Karpas-422 (cell line): ENCODE results near the gene AMBRA1. TPM values are rescaled to one million over a fixed set of nuclear protein-coding genes. Genes with fewer than 3 reads are reported as not detected.

Source experiments
- DNase-seq: peaks from one replicate; pipeline ENCODE4 v3.0.0-alpha.2; 2015
- H2AFZ ChIP-seq: fragments of 200-600 bp; sonication (generic); 2 replicates; pipeline ENCODE4 v1.6.1; 2014; ENCODE audit warnings: antibody characterized with exemption, low read length, mixed read lengths
- H3K27ac ChIP-seq: fragments of 200-600 bp; sonication (generic); 2 replicates; pipeline ENCODE4 v1.5.1; 2014; ENCODE audit warnings: mild to moderate bottlenecking, low read length, moderate library complexity
- H3K27me3 ChIP-seq: fragments of 200-600 bp; sonication (generic); 2 replicates; pipeline ENCODE4 v1.6.1; 2014; ENCODE audit warnings: low read length, mixed read lengths
- H3K36me3 ChIP-seq: fragments of 200-600 bp; sonication (generic); 2 replicates; pipeline ENCODE4 v1.6.1; 2014; ENCODE audit warnings: low read length, mixed read lengths; ENCODE audit not compliant: insufficient read depth
- H3K4me1 ChIP-seq: fragments of 200-600 bp; sonication (generic); 2 replicates; pipeline ENCODE4 v1.6.1; 2014; ENCODE audit warnings: mild to moderate bottlenecking, low read length, mixed read lengths
- H3K4me2 ChIP-seq: fragments of 200-600 bp; sonication (generic); 2 replicates; pipeline ENCODE4 v1.6.1; 2014; ENCODE audit warnings: low read length, low read depth, mild to moderate bottlenecking; ENCODE audit not compliant: poor library complexity, severe bottlenecking
- H3K4me3 ChIP-seq: fragments of 200-600 bp; sonication (generic); 2 replicates; pipeline ENCODE4 v1.5.1; 2014; ENCODE audit warnings: mild to moderate bottlenecking, antibody characterized with exemption, low read length, mixed read lengths
- H3K79me2 ChIP-seq: fragments of 200-600 bp; sonication (generic); 2 replicates; pipeline ENCODE4 v1.6.1; 2014; ENCODE audit warnings: mild to moderate bottlenecking, low read length, mixed read lengths
- H3K9ac ChIP-seq: fragments of 200-600 bp; sonication (generic); 2 replicates; pipeline ENCODE4 v1.6.0; 2014; ENCODE audit warnings: low read length
- H3K9me2 ChIP-seq: fragments of 200-600 bp; sonication (generic), shearing (Covaris generic); replicated peaks from 2 replicates; pipeline ENCODE4 v1.6.0; 2014; ENCODE audit warnings: mild to moderate bottlenecking, low read length, moderate library complexity; ENCODE audit not compliant: insufficient read depth
- H3K9me3 ChIP-seq: fragments of 300-700, 200-600 bp; sonication (generic); 2 replicates; pipeline ENCODE4 v1.6.1; 2014; ENCODE audit warnings: low read length, mixed read lengths
- H4K20me1 ChIP-seq: fragments of 200-600 bp; sonication (generic); 2 replicates; pipeline ENCODE4 v1.6.1; 2014; ENCODE audit warnings: mild to moderate bottlenecking, antibody characterized with exemption, low read length, low read depth; ENCODE audit not compliant: insufficient read depth
- total RNA-seq: library from RNA; depleted of rRNA; stranded (reverse); fragments of >200 nt; shearing (Covaris generic); gene quantifications from 2 replicates; pipeline ENCODE4 v1.2.3, GENCODE V29; 2014; ENCODE audit warnings: low replicate concordance

The AMBRA1 gene
- total RNA-seq, 1 experiment from 2014 or later, result 30.3 TPM

GRCh38 chr11:46529928-46530574, 63.8 kb downstream of the AMBRA1 start:
- peaks cover 11% of the 10 kb centered on the region; the same call in 1 of the 2 replicates for H4K20me1 ChIP-seq
- H3K36me3 ChIP-seq, result peaks cover 8% of the 10 kb centered on the region
- H3K9me3 ChIP-seq, result peaks cover 3% of the 10 kb centered on the region; the same call in 1 of the 2 replicates

GRCh38 chr11:46529095-46529905, 64.5 kb downstream of the AMBRA1 start:
- Histone ChIP-seq H3K9me3 (peaks cover 3% of the 10 kb centered on the region; the same call in 1 of the 2 replicates), H3K9ac (no peak overlapping the region), H3K4me2 (no peak overlapping the region), H2AFZ (no peak overlapping the region), H3K4me3 (no peak overlapping the region), H3K27me3 (no peaks in the 10 kb centered on the region), H3K9me2 (no peaks in the 10 kb centered on the region), H3K4me1 (peaks cover 4% of the 10 kb centered on the region; the same call in 1 of the 2 replicates), H3K79me2 (peaks cover 85% of the 10 kb centered on the region), H3K27ac (no peak overlapping the region), H4K20me1 (peaks cover 6% of the 10 kb centered on the region; the same call in 1 of the 2 replicates), H3K36me3 (peaks cover 8% of the 10 kb centered on the region)
- DNase-seq, result peak; percentile 88

More at GRCh38 chr11:46529928-46530574, 63.8 kb downstream of the AMBRA1 start:
- Histone ChIP-seq H3K9me2 (no peaks in the 10 kb centered on the region), H2AFZ (no peak overlapping the region), H3K27me3 (no peaks in the 10 kb centered on the region), H3K79me2 (peaks cover 85% of the 10 kb centered on the region), H3K4me3 (no peak overlapping the region), H3K9ac (no peak overlapping the region), H3K4me1 (peaks cover 4% of the 10 kb centered on the region; the same call in 1 of the 2 replicates), H3K4me2 (no peak overlapping the region), H3K27ac (no peak overlapping the region)
- no peak for DNase-seq

- no peak overlapping the region for H3K4me2 ChIP-seq
- H3K4me3 ChIP-seq, result no peak overlapping the region
- no peak for DNase-seq
- H3K4me1 ChIP-seq, result peaks cover 5% of the 10 kb centered on the region
- peaks cover 8% of the 10 kb centered on the region for H3K36me3 ChIP-seq
- peaks cover 83% of the 10 kb centered on the region for H3K79me2 ChIP-seq
- H3K9me3 ChIP-seq, result peaks cover 3% of the 10 kb centered on the region; the same call in 1 of the 2 replicates
- H4K20me1 ChIP-seq, result peaks cover 6% of the 10 kb centered on the region; the same call in 1 of the 2 replicates
- no peak overlapping the region for H3K27ac ChIP-seq
- H2AFZ ChIP-seq, result no peak overlapping the region
- no peaks in the 10 kb centered on the region for H3K27me3 ChIP-seq
- no peak overlapping the region for H3K9ac ChIP-seq
- H3K9me2 ChIP-seq, result no peaks in the 10 kb centered on the region
These were observed 65.3 kb downstream of the AMBRA1 start for GRCh38 chr11:46528445-46529094.

GRCh38 chr11:46527591-46528130, 66.2 kb downstream of the AMBRA1 start:
- peaks cover 14% of the 10 kb centered on the region for H3K4me1 ChIP-seq
- DNase-seq, result no peak
- H3K9me3 ChIP-seq, result peaks cover 3% of the 10 kb centered on the region; the same call in 1 of the 2 replicates
- peaks cover 8% of the 10 kb centered on the region for H3K36me3 ChIP-seq
- H3K27ac ChIP-seq, result no peak overlapping the region
- peaks cover 83% of the 10 kb centered on the region for H3K79me2 ChIP-seq
- peaks cover 8% of the 10 kb centered on the region; the same call in 1 of the 2 replicates for H4K20me1 ChIP-seq
- no peak overlapping the region for H3K4me2 ChIP-seq
- H3K9ac ChIP-seq, result no peak overlapping the region
- no peak overlapping the region for H2AFZ ChIP-seq
- H3K9me2 ChIP-seq, result no peaks in the 10 kb centered on the region
- H3K27me3 ChIP-seq, result no peaks in the 10 kb centered on the region
- H3K4me3 ChIP-seq, result no peak overlapping the region

DNA sequence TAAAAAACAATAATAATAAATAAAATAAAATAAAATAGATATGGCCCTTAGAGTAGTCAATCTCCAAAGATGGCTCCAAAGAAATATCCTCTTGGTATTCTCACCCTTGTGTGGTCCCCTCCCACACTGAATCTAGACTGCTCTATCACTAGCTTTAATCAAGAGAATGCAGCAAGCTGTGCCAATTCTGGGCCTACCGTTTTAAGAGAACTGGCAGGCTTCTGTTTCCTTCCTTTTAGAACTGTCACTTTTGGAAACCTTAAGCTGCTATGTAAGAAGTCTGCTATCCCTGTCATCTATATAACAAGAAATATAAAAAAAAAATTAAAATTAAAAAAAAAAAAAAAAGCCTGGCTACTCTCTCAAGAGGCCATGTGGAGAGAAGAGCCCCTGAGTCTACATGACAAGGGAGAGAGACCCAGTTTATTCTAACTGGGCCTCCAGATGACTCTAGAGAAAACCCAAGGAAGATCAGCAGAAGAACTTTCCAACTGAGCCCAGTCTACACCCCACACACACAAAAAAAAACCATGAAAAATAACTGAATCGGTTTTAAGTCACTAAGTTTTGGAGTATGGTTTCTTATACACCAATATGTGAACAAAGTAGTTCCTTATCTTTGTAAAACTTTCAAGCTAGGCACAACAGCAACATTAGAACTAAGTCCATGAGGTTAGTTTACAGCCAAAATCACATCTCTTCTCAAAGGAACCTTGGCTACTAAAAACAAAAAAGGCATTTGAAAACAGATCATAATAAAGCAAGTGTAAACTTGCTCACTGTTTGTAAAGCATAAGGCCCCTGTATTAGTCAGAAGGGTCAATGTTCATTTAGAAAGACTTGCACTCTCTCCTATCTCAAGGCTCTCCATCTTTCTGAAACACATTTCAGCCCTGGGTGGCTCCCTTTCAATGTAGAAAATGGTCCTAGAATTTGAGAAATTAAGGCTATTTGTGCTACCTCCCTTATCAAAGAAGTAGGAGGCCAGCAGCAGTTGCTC, 67.3 kb downstream of the AMBRA1 start:
- H3K4me2 ChIP-seq, result no peak overlapping the region
- H3K79me2 ChIP-seq, result peaks cover 87% of the 10 kb centered on the region
- H3K27ac ChIP-seq, result no peak overlapping the region
- H3K4me3 ChIP-seq, result no peak overlapping the region
- peaks cover 8% of the 10 kb centered on the region for H3K36me3 ChIP-seq
- peaks cover 26% of the 10 kb centered on the region for H3K4me1 ChIP-seq
- no peak for DNase-seq
- no peaks in the 10 kb centered on the region for H3K27me3 ChIP-seq
- no peak overlapping the region for H3K9ac ChIP-seq
- peaks cover 3% of the 10 kb centered on the region; the same call in 1 of the 2 replicates for H3K9me3 ChIP-seq
- no peaks in the 10 kb centered on the region for H3K9me2 ChIP-seq
- peaks cover 9% of the 10 kb centered on the region; the same call in 1 of the 2 replicates for H4K20me1 ChIP-seq
- no peak overlapping the region for H2AFZ ChIP-seq

- Histone ChIP-seq H3K36me3 (peaks cover 8% of the 10 kb centered on the region), H3K4me3 (no peak overlapping the region), H2AFZ (no peak overlapping the region), H3K9me3 (peaks cover 3% of the 10 kb centered on the region; the same call in 1 of the 2 replicates), H3K9ac (no peak overlapping the region), H3K9me2 (no peaks in the 10 kb centered on the region), H3K27me3 (no peaks in the 10 kb centered on the region), H3K4me1 (peaks cover 26% of the 10 kb centered on the region), H3K79me2 (peaks cover 87% of the 10 kb centered on the region), H3K27ac (no peak overlapping the region), H3K4me2 (no peak overlapping the region), H4K20me1 (peaks cover 4% of the 10 kb centered on the region; the same call in 1 of the 2 replicates)
- no peak for DNase-seq
These were observed 69.5 kb downstream of the AMBRA1 start for GRCh38 chr11:46524201-46524770.

GRCh38 chr11:46523290-46523689, 70.5 kb downstream of the AMBRA1 start:
- Histone ChIP-seq H3K36me3 (peaks cover 8% of the 10 kb centered on the region), H3K27ac (no peak overlapping the region), H3K9me3 (peaks cover 3% of the 10 kb centered on the region; the same call in 1 of the 2 replicates), H2AFZ (no peak overlapping the region), H3K27me3 (no peaks in the 10 kb centered on the region), H3K4me2 (no peak overlapping the region), H3K9me2 (no peaks in the 10 kb centered on the region), H3K9ac (no peak overlapping the region), H3K4me3 (no peak overlapping the region), H3K4me1 (peaks cover 22% of the 10 kb centered on the region), H3K79me2 (peaks cover 87% of the 10 kb centered on the region), H4K20me1 (peaks cover 4% of the 10 kb centered on the region; the same call in 1 of the 2 replicates)
- no peak for DNase-seq
